Activated CD8-positive, alpha-beta T cell treated with anti-CD3 and anti-CD28 coated beads for 36 hours (primary cell): Measurements from ENCODE around the gene C10orf90. TPM values are rescaled to one million over a fixed set of nuclear protein-coding genes. Genes with fewer than 3 reads are reported as not detected.

Experiments used
- ATAC-seq: fragments of 200-7000 bp; cut with Tn5 transposase; one replicate; pipeline ENCODE4 v1.10.0; 2021; ENCODE audit warnings: mild to moderate bottlenecking, moderate library complexity
- CTCF ChIA-PET: fragments of 350-600 bp; sonication (Branson Sonifier 250); formaldehyde crosslinking; loops from one replicate; lab custom pipeline; 2021; ENCODE audit warnings: antibody characterized with exemption; lab: Charles Lee
- POLR2A ChIA-PET: fragments of 350-600 bp; sonication (Branson Sonifier 250); formaldehyde crosslinking; loops from one replicate; lab custom pipeline; 2021; ENCODE audit warnings: antibody characterized with exemption; lab: Charles Lee
- DNase-seq: peaks from one replicate; pipeline ENCODE4 v3.0.0-alpha.2; 2020
- H3K27ac Mint-ChIP-seq: one replicate; pipeline ENCODE4 v1.8.0; 2021; ENCODE audit warnings: mild to moderate bottlenecking, mixed read lengths
- H3K27me3 Mint-ChIP-seq: one replicate; pipeline ENCODE4 v1.8.0; 2021; ENCODE audit warnings: mixed read lengths
- H3K36me3 Mint-ChIP-seq: one replicate; pipeline ENCODE4 v1.8.0; 2021; ENCODE audit warnings: low read depth, mixed read lengths
- H3K4me1 Mint-ChIP-seq: one replicate; pipeline ENCODE4 v1.8.0; 2021; ENCODE audit warnings: low read depth, mixed read lengths
- H3K4me3 Mint-ChIP-seq: one replicate; pipeline ENCODE4 v1.8.0; 2021; ENCODE audit warnings: mild to moderate bottlenecking, moderate library complexity, mixed read lengths
- H3K9me3 Mint-ChIP-seq: one replicate; pipeline ENCODE4 v1.8.0; 2021; ENCODE audit warnings: mixed read lengths
- intact Hi-C: fragments of 100-400 bp; cut with micrococcal nuclease; formaldehyde crosslinking; loops from one replicate; pipeline ENCODE4 v1.10.0; 2022
- total RNA-seq, 2 experiments: library from RNA; stranded (reverse); gene quantifications; one replicate each; pipeline ENCODE4 v1.2.3, GENCODE V29; 2021
- TF ChIP-seq, protein P1 (sequence below): fragments of 200-600 bp; IDR thresholded peaks from one replicate; pipeline ENCODE4 v1.8.0; 2022; ENCODE audit warnings: antibody characterized with exemption, mild to moderate bottlenecking

The C10orf90 gene
- total RNA-seq, 2 experiments from 2014 or later = not detected

GRCh38 chr10:126402721-126403695, 267.5 kb downstream of the C10orf90 start:
- H3K27ac Mint-ChIP-seq = no peak overlapping the region
- TF ChIP-seq, protein P1, sequence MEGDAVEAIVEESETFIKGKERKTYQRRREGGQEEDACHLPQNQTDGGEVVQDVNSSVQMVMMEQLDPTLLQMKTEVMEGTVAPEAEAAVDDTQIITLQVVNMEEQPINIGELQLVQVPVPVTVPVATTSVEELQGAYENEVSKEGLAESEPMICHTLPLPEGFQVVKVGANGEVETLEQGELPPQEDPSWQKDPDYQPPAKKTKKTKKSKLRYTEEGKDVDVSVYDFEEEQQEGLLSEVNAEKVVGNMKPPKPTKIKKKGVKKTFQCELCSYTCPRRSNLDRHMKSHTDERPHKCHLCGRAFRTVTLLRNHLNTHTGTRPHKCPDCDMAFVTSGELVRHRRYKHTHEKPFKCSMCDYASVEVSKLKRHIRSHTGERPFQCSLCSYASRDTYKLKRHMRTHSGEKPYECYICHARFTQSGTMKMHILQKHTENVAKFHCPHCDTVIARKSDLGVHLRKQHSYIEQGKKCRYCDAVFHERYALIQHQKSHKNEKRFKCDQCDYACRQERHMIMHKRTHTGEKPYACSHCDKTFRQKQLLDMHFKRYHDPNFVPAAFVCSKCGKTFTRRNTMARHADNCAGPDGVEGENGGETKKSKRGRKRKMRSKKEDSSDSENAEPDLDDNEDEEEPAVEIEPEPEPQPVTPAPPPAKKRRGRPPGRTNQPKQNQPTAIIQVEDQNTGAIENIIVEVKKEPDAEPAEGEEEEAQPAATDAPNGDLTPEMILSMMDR = no peak
- DNase-seq (no peak), ATAC-seq (no peak)
- no peak overlapping the region for H3K4me3 Mint-ChIP-seq
- no peaks in the 10 kb centered on the region for H3K9me3 Mint-ChIP-seq
- intact Hi-C loops = no loop called here
- H3K4me1 Mint-ChIP-seq = no peaks in the 10 kb centered on the region
- POLR2A ChIA-PET = no interaction called here
- H3K36me3 Mint-ChIP-seq = no peaks in the 10 kb centered on the region
- CTCF ChIA-PET = no interaction called here
- no peaks in the 10 kb centered on the region for H3K27me3 Mint-ChIP-seq

GRCh38 chr10:126400641-126401040, 269.9 kb downstream of the C10orf90 start:
- Mint-ChIP-seq H3K9me3 (no peaks in the 10 kb centered on the region), H3K36me3 (no peaks in the 10 kb centered on the region), H3K27ac (no peak overlapping the region), H3K4me1 (no peaks in the 10 kb centered on the region), H3K4me3 (no peak overlapping the region), H3K27me3 (no peaks in the 10 kb centered on the region)
- TF ChIP-seq, protein P1 = no peak
- CTCF ChIA-PET = no interaction called here
- ATAC-seq (no peak), DNase-seq (no peak)
- POLR2A ChIA-PET = no interaction called here
- intact Hi-C loops = no loop called here

DNA sequence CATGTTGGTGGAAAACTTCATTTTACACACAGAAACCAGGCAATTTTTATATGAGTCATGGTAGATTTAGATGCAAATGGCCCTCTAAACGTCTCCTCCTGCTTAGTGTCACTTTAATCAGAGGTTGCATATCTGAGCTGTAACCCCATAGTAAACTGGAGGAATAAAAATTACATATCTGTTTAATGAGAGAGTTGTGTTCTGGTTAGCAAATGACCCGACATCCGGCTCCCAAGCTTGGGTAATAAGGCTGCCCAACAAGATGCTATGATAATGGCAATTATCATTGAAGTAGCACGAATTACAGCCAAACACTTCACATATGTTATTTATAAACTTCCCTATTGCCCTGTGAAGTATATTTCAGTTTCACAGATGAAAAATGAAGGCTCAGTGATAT, 271.6 kb downstream of the C10orf90 start:
- Mint-ChIP-seq H3K27me3 (no peaks in the 10 kb centered on the region), H3K36me3 (no peaks in the 10 kb centered on the region), H3K4me1 (no peaks in the 10 kb centered on the region), H3K27ac (no peak overlapping the region), H3K4me3 (no peak overlapping the region), H3K9me3 (peaks cover 4% of the 10 kb centered on the region)
- intact Hi-C loops = no loop called here
- ChIA-PET POLR2A (no interaction called here), CTCF (no interaction called here)
- ATAC-seq (no peak), DNase-seq (no peak)
- TF ChIP-seq, protein P1 = no peak

DNA sequence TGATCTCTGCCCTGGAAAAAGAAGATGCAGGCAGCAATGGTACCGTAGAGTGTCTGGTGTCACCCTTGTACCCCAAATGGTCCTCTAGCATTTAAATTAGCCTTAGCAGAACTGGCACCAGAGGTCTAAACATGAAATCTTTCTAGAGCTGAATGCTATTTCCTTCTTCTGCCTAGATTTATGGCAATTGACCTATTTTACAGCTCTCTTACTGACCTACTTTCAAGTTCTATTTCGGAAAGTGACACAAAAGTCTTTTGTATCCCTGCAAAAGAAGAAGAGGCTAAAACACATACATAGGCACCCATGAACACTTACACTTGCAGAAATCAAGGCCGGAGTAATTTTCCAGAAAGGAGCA, 272.1 kb downstream of the C10orf90 start:
- intact Hi-C loops = no loop called here
- Mint-ChIP-seq H3K27ac (no peak overlapping the region), H3K36me3 (no peaks in the 10 kb centered on the region), H3K9me3 (peaks cover 6% of the 10 kb centered on the region), H3K4me3 (no peak overlapping the region), H3K4me1 (no peaks in the 10 kb centered on the region), H3K27me3 (no peaks in the 10 kb centered on the region)
- no peak for ATAC-seq
- TF ChIP-seq, protein P1 = no peak
- ChIA-PET CTCF (no interaction called here), POLR2A (no interaction called here)
- DNase-seq = no peak

DNA sequence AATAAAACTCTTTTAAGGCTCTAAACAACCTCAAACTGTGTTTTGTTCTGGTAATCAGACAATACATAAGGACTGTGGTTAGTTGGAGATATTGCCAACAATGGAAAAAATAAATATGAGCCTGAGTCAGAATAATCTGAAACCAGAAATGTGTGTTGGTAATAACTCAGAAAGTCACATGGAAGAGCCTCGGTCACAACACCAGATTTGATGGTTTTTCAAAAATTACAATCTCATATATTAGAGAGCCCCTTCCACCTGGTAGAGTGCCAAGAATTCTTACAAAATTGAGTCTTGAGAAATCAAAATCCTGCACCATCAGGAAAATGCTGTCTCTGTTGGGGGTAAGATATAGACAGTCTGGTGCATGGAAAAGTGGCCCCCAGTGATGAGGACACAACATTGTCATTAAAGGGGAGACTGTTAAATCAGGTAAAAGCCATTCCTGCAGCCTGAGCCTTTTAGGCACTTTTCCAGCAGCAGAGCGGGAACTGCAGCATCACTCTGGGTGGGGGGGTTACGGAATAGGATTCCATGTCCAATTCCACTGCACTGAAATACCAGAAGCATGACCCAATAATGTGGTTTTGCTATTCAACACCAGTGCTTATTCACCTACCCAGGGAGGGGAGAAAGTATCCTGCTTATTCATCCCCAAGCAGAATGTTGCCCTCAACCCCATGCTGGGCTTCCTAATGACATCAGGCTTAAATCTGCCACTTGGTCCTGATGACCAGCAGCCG, 272.7 kb downstream of the C10orf90 start:
- H3K4me3 Mint-ChIP-seq = no peak overlapping the region
- TF ChIP-seq, protein P1 = no peak
- H3K4me1 Mint-ChIP-seq = no peaks in the 10 kb centered on the region
- no peak overlapping the region for H3K27ac Mint-ChIP-seq
- no peak for DNase-seq
- peaks cover 6% of the 10 kb centered on the region for H3K9me3 Mint-ChIP-seq
- ChIA-PET POLR2A (no interaction called here), CTCF (no interaction called here)
- H3K36me3 Mint-ChIP-seq = no peaks in the 10 kb centered on the region
- H3K27me3 Mint-ChIP-seq = no peaks in the 10 kb centered on the region
- ATAC-seq = no peak
- intact Hi-C loops = no loop called here
